NCI-H2029 (cell line): ENCODE data around the gene CEP131.
"Not testable (repeated sequence)": the region's sequence is repeated elsewhere in the genome, so short reads cannot be mapped to it uniquely, and the experiment has no call there.

ENCODE experiments used
- DNase-seq: peaks from one replicate; lab custom pipeline; 2025; lab: John Stamatoyannopoulos, UW

The CEP131 gene

GRCh38 chr17:81165246-81166032 is 57.3 kb downstream of the CEP131 start, which contains the start of gene PVALEF:
Gene PVALEF, plus strand, starts transcription at chr17:81165507. Its CDS starts 15,720 bp downstream, at chr17:81181227.
- no peak for DNase-seq

GRCh38 chr17:81164371-81165245 is 58.2 kb downstream of the CEP131 start:
- no peak for DNase-seq

GRCh38 chr17:81163703-81164370 is 58.9 kb downstream of the CEP131 start:
- DNase-seq = no peak

- no peak for DNase-seq
Measured at GRCh38 chr17:81163051-81163695, 59.6 kb downstream of the CEP131 start.

- DNase-seq = no peak
Measured at GRCh38 chr17:81162491-81162890, 60.3 kb downstream of the CEP131 start.

- no peak for DNase-seq
Measured at GRCh38 chr17:81161972-81162371, 60.8 kb downstream of the CEP131 start.

GRCh38 chr17:81161536-81161935 is 61.2 kb downstream of the CEP131 start:
- DNase-seq = no peak

- no peak for DNase-seq
Measured at GRCh38 chr17:81160747-81161453, 61.9 kb downstream of the CEP131 start.

GRCh38 chr17:81160306-81160705 is 62.5 kb downstream of the CEP131 start:
- no peak for DNase-seq

- DNase-seq = no peak
Measured at GRCh38 chr17:81159611-81160265, 63.0 kb downstream of the CEP131 start.

GRCh38 chr17:81158688-81159590 is 63.8 kb downstream of the CEP131 start:
- DNase-seq = no peak

GRCh38 chr17:81157848-81158687 is 64.7 kb downstream of the CEP131 start:
- no peak for DNase-seq

GRCh38 chr17:81156866-81157805 is 65.6 kb downstream of the CEP131 start:
- no peak for DNase-seq

GRCh38 chr17:81154961-81155360 is 67.8 kb downstream of the CEP131 start:
- no peak for DNase-seq

- DNase-seq = not testable (repeated sequence)
Measured at GRCh38 chr17:81154016-81154415, 68.7 kb downstream of the CEP131 start.

- DNase-seq = no peak
Measured at GRCh38 chr17:81153340-81153803, 69.4 kb downstream of the CEP131 start.

- no peak for DNase-seq
Measured at GRCh38 chr17:81152288-81152828, 70.4 kb downstream of the CEP131 start.
